ENCODE data around the gene CCDC91. TPM values are rescaled to one million over a fixed set of nuclear protein-coding genes. Genes with fewer than 3 reads are reported as not detected.
A peak's percentile ranks its signal among the peaks of the same experiment; 100 is the strongest.
"Not testable (repeated sequence)": the region's sequence is repeated elsewhere in the genome, so short reads cannot be mapped to it uniquely, and the experiment has no call there.

CCDC91 gene
- total and polyA plus RNA-seq, 2 donors (not counting 1 experiment from before 2014, with no cell fraction given) = 23.9 to 47.6 TPM

DNA sequence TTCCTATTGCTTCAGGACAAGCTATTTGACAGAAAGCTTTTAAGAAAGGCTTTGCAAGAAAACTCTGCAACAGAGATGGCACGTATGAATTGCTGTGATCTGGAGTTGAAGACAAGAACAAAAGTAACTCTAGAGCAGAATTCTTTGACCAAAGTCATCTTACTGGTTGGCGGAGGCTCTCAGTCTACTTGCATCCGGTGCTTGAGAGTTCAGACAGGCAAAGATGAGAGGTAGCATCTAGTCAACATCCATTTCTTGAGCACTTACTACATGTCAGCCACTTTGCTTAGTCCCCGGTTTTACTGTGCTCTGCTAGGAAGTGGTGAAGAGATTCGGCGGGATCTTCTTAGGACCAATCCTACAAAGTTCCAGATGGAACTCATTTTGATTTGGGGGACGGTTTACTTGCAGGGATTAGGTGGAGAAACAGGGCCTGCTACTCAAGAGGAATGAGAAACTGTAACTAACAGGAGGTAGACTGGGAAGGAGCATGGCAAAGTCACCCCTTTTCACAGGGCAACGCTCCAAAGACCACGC lies 404 bp upstream of the CCDC91 start:
- TF ChIP-seq EZH2 (IDR thresholded peaks at IDR 0.05; ENCODE audit: low read length, missing control alignments) = no peak
- TF ChIP-seq, protein P1, sequence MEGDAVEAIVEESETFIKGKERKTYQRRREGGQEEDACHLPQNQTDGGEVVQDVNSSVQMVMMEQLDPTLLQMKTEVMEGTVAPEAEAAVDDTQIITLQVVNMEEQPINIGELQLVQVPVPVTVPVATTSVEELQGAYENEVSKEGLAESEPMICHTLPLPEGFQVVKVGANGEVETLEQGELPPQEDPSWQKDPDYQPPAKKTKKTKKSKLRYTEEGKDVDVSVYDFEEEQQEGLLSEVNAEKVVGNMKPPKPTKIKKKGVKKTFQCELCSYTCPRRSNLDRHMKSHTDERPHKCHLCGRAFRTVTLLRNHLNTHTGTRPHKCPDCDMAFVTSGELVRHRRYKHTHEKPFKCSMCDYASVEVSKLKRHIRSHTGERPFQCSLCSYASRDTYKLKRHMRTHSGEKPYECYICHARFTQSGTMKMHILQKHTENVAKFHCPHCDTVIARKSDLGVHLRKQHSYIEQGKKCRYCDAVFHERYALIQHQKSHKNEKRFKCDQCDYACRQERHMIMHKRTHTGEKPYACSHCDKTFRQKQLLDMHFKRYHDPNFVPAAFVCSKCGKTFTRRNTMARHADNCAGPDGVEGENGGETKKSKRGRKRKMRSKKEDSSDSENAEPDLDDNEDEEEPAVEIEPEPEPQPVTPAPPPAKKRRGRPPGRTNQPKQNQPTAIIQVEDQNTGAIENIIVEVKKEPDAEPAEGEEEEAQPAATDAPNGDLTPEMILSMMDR (conservative IDR thresholded peaks at IDR 0.05 in 1 of 2, IDR thresholded peaks at IDR 0.05 in 1 of 2; ENCODE audit: low read depth in 1 of 2, low read length in 2 of 2) = no peak

DNA sequence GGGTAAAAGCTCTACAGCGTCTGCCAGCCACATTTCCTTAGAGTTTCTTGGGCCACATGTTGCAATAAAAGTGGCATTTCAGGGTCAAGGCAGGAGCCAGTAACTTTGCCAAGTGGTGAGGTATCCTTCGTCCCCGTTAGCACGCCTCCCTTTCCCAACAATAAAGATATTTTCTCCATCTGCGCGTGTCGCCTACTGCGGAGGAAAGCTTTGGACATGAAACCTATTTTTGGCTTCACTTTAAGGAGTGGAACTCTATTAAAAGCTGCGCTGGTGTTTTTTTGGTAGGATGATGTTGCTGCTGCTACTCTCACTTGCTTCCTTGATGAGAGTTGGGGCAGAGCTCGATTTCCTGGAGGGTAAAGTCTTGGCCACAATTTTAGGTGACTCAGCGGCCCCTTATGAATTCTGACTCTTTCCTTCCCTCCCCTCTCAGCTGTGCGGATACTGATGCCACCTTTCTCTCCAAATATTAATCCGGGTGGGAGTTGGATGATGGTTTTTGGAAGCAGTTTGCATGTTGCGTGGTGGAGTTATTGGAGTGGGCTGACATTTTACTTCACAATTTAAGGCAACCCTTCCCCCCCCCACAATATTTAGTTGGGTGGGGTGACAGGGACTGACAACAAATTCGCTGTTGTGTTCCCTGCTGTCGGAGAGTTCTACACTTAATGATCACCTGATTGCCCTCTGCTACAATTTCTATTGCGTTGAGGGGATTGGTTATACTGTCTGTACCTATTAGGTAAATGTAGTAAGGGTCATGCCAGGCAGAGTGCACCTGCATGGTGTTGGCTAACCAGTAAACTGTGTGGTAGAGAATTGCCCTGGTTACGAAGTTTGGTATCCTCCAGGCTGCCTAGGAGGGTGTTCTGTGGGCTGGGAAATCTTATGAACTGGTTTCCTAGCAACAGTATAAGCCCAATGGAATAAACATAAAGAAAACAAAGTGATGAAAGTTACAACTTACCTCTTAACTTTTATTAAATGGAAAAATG lies 1.1 kb downstream of the CCDC91 start:
- H2AFZ ChIP-seq (ENCODE audit: low read length) = peak overlapping the region; percentile 77
- no peaks in the 10 kb centered on the region for H3K9me3 ChIP-seq (ENCODE audit: control insufficient read depth, insufficient read depth, low read depth, low read length)
- H3K4me1 ChIP-seq (ENCODE audit: control insufficient read depth, extremely low read depth, insufficient read depth, low read length) = peaks cover 8% of the 10 kb centered on the region
- H3K4me3 ChIP-seq (replicated peaks in 1 of 4; ENCODE audit: control extremely low read depth in 1 of 4, insufficient read depth in 1 of 4, low read depth in 3 of 4, low read length in 4 of 4) = peak overlapping the region; percentile 74 to 95 (median 82)
- peaks cover 7% of the 10 kb centered on the region for H3K79me2 ChIP-seq (ENCODE audit: control insufficient read depth, insufficient read depth, low read length)
- no peaks in the 10 kb centered on the region for H3K27me3 ChIP-seq (ENCODE audit: control insufficient read depth, insufficient read depth, low read length)
- peak overlapping the region; percentile 94 for H3K4me2 ChIP-seq (ENCODE audit: extremely low read depth, insufficient read depth, low read length)
- H3K9ac ChIP-seq (ENCODE audit: insufficient read depth, low read length) = peak overlapping the region; percentile 98
- DNase-seq (ENCODE audit: low read depth in 2 of 2) = peak; percentile 11 to 74
- no peaks in the 10 kb centered on the region for H4K20me1 ChIP-seq (ENCODE audit: control insufficient read depth, extremely low read depth, insufficient read depth, low read length)
- H3K27ac ChIP-seq (ENCODE audit: insufficient read depth, low read length) = peak overlapping the region; percentile 99
- TF ChIP-seq, protein P1 (conservative IDR thresholded peaks at IDR 0.05 in 1 of 2, IDR thresholded peaks at IDR 0.05 in 1 of 2; ENCODE audit: low read depth in 1 of 2, low read length in 2 of 2) = no peak
- TF ChIP-seq EZH2 (IDR thresholded peaks at IDR 0.05; ENCODE audit: low read length, missing control alignments) = no peak
- H3K36me3 ChIP-seq (ENCODE audit: control insufficient read depth, insufficient read depth, low read length) = no peaks in the 10 kb centered on the region

More for the DNA sequence above, 404 bp upstream of the CCDC91 start:
- Histone ChIP-seq H4K20me1 (ENCODE audit: control insufficient read depth, extremely low read depth, insufficient read depth, low read length) (no peaks in the 10 kb centered on the region), H3K36me3 (ENCODE audit: control insufficient read depth, insufficient read depth, low read length) (no peaks in the 10 kb centered on the region), H3K4me2 (ENCODE audit: extremely low read depth, insufficient read depth, low read length) (peak overlapping the region; percentile 89), H3K4me1 (ENCODE audit: control insufficient read depth, extremely low read depth, insufficient read depth, low read length) (peaks cover 8% of the 10 kb centered on the region), H3K9me3 (ENCODE audit: control insufficient read depth, insufficient read depth, low read depth, low read length) (no peaks in the 10 kb centered on the region), H3K4me3 (replicated peaks in 1 of 4; ENCODE audit: control extremely low read depth in 1 of 4, insufficient read depth in 1 of 4, low read depth in 3 of 4, low read length in 4 of 4) (peak overlapping the region; percentile 74 to 95 (median 82)), H3K9ac (ENCODE audit: insufficient read depth, low read length) (peak overlapping the region; percentile 98), H3K79me2 (ENCODE audit: control insufficient read depth, insufficient read depth, low read length) (peaks cover 7% of the 10 kb centered on the region), H3K27ac (ENCODE audit: insufficient read depth, low read length) (peak overlapping the region; percentile 99), H3K27me3 (ENCODE audit: control insufficient read depth, insufficient read depth, low read length) (no peaks in the 10 kb centered on the region), H2AFZ (ENCODE audit: low read length) (peak overlapping the region; percentile 77)
- DNase-seq (ENCODE audit: low read depth in 2 of 2) = no peak

DNA sequence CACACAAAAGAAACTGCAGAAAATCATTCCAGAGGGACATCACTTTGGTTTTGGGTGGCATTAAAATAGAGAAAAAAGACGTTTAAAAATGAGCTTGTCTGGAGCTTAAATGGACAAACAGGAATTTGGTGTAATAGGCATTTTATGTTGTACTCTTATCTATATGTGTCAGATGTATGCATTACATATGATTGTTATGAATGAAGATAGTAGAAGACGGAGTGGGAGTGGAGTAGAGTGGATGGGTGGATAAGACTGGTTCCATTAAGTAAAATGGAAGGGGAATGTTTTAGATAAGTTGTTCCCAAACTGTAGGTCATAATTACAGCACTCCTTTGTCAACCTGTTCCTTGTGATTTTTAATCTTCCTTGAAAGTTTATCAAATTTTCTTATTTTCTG lies 1.9 kb downstream of the CCDC91 start:
- no peak for DNase-seq (ENCODE audit: low read depth in 2 of 2)
- no peak overlapping the region for H3K9ac ChIP-seq (ENCODE audit: insufficient read depth, low read length)
- no peaks in the 10 kb centered on the region for H4K20me1 ChIP-seq (ENCODE audit: control insufficient read depth, extremely low read depth, insufficient read depth, low read length)
- no peaks in the 10 kb centered on the region for H3K27me3 ChIP-seq (ENCODE audit: control insufficient read depth, insufficient read depth, low read length)
- no peak for TF ChIP-seq EZH2 (IDR thresholded peaks at IDR 0.05; ENCODE audit: low read length, missing control alignments)
- H3K4me1 ChIP-seq (ENCODE audit: control insufficient read depth, extremely low read depth, insufficient read depth, low read length) = peaks cover 8% of the 10 kb centered on the region
- H2AFZ ChIP-seq (ENCODE audit: low read length) = no peak overlapping the region
- no peaks in the 10 kb centered on the region for H3K9me3 ChIP-seq (ENCODE audit: control insufficient read depth, insufficient read depth, low read depth, low read length)
- no peak overlapping the region for H3K4me3 ChIP-seq (replicated peaks in 1 of 4; ENCODE audit: control extremely low read depth in 1 of 4, insufficient read depth in 1 of 4, low read depth in 3 of 4, low read length in 4 of 4)
- no peaks in the 10 kb centered on the region for H3K36me3 ChIP-seq (ENCODE audit: control insufficient read depth, insufficient read depth, low read length)
- H3K27ac ChIP-seq (ENCODE audit: insufficient read depth, low read length) = no peak overlapping the region
- peak overlapping the region; percentile 94 for H3K4me2 ChIP-seq (ENCODE audit: extremely low read depth, insufficient read depth, low read length)
- H3K79me2 ChIP-seq (ENCODE audit: control insufficient read depth, insufficient read depth, low read length) = peaks cover 7% of the 10 kb centered on the region

DNA sequence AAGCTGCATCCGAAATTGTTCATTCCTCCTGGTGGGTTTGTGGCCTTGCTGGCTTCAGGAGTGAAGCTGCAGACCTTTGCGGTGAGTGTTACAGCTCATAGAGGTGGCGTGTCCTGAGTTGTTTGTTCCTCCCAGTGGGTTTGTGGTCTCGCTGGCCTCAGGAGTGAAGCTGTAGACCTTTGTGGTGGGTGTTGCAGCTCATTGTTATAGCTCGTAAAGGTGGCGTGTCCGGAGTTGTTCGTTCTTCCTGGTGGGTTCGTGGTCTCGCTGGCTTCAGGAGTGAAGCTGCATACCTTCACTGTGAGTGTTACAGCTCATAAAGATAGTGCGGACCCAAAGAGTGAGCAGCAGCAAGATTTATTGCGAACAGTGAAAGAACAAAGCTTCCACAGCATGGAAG lies 4.4 kb downstream of the CCDC91 start:
- not testable (repeated sequence) for H3K9me3 ChIP-seq (ENCODE audit: control insufficient read depth, insufficient read depth, low read depth, low read length); DNase-seq (ENCODE audit: low read depth in 2 of 2); H3K79me2 ChIP-seq (ENCODE audit: control insufficient read depth, insufficient read depth, low read length); H3K4me2 ChIP-seq (ENCODE audit: extremely low read depth, insufficient read depth, low read length); H3K9ac ChIP-seq (ENCODE audit: insufficient read depth, low read length); H4K20me1 ChIP-seq (ENCODE audit: control insufficient read depth, extremely low read depth, insufficient read depth, low read length); H3K27me3 ChIP-seq (ENCODE audit: control insufficient read depth, insufficient read depth, low read length); H3K36me3 ChIP-seq (ENCODE audit: control insufficient read depth, insufficient read depth, low read length); H2AFZ ChIP-seq (ENCODE audit: low read length); H3K4me1 ChIP-seq (ENCODE audit: control insufficient read depth, extremely low read depth, insufficient read depth, low read length); H3K4me3 ChIP-seq (replicated peaks in 1 of 4; ENCODE audit: control extremely low read depth in 1 of 4, insufficient read depth in 1 of 4, low read depth in 3 of 4, low read length in 4 of 4); H3K27ac ChIP-seq (ENCODE audit: insufficient read depth, low read length)

DNA sequence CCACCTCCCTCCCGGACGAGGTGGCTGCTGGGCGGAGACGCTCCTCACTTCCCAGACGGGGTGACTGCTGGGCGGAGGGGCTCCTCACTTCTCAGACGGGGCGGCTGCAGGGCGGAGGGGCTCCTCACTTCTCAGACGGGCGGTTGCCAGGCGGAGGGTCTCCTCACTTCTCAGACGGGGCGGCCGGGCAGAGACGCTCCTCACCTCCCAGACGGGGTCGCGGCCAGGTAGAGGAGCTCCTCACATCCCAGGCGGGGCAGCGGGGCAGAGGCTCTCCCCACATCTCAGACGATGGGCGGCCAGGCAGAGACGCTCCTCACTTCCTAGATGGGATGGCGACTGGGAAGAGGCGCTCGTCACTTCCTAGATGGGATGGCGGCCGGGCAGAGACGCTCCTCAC lies 10.9 kb downstream of the CCDC91 start:
- H3K4me1 ChIP-seq (ENCODE audit: control insufficient read depth, extremely low read depth, insufficient read depth, low read length); H3K9ac ChIP-seq (ENCODE audit: insufficient read depth, low read length); DNase-seq (ENCODE audit: low read depth in 2 of 2); H3K36me3 ChIP-seq (ENCODE audit: control insufficient read depth, insufficient read depth, low read length); H3K27ac ChIP-seq (ENCODE audit: insufficient read depth, low read length); H3K4me3 ChIP-seq (replicated peaks in 1 of 4; ENCODE audit: control extremely low read depth in 1 of 4, insufficient read depth in 1 of 4, low read depth in 3 of 4, low read length in 4 of 4); H3K79me2 ChIP-seq (ENCODE audit: control insufficient read depth, insufficient read depth, low read length); H3K4me2 ChIP-seq (ENCODE audit: extremely low read depth, insufficient read depth, low read length); H3K9me3 ChIP-seq (ENCODE audit: control insufficient read depth, insufficient read depth, low read depth, low read length); H3K27me3 ChIP-seq (ENCODE audit: control insufficient read depth, insufficient read depth, low read length); H4K20me1 ChIP-seq (ENCODE audit: control insufficient read depth, extremely low read depth, insufficient read depth, low read length); H2AFZ ChIP-seq (ENCODE audit: low read length): not testable (repeated sequence)

All from fibroblast of lung (primary cell).